Brain microvascular endothelial cell (primary cell): ENCODE data around the gene EOGT.

Experiments
- DNase-seq: peaks from one replicate; pipeline ENCODE4 v3.0.0-alpha.2; 2020
- H3K27ac ChIP-seq: fragments of 250-450 bp; sonication (Bioruptor Pico); 2 replicates; pipeline ENCODE4 v1.5.1; 2020; ENCODE audit warnings: mild to moderate bottlenecking, moderate library complexity
- H3K27me3 ChIP-seq: fragments of 250-450 bp; sonication (Bioruptor Pico); replicated peaks from 2 replicates; pipeline ENCODE4 v1.5.1; 2020; ENCODE audit warnings: mild to moderate bottlenecking
- H3K36me3 ChIP-seq: fragments of 250-450 bp; sonication (Bioruptor Pico); replicated peaks from 2 replicates; pipeline ENCODE4 v1.5.1; 2020; ENCODE audit warnings: mild to moderate bottlenecking
- H3K4me3 ChIP-seq: 2 replicates; pipeline ENCODE4 v1.5.1; 2011; ENCODE audit warnings: low read depth, mild to moderate bottlenecking, control low read depth, low read length, moderate library complexity
- CTCF ChIP-seq: IDR thresholded peaks from 2 replicates; pipeline ENCODE4 v1.5.1; 2011; ENCODE audit warnings: low read depth, mild to moderate bottlenecking, moderate library complexity, low read length, control low read depth, inconsistent platforms; ENCODE audit errors: missing control alignments
- in situ Hi-C: cut with HindIII; loops from 2 replicates; pipeline ENCODE4 v1.10.0; 2017; ENCODE audit warnings: low sequenced_read_pairs, low pct_ligation_motif_present

The EOGT gene

GRCh38 chr3:68973639-68974038, 39.8 kb downstream of the EOGT start:
- no peak for DNase-seq
- Histone ChIP-seq H3K27ac (no peak overlapping the region), H3K4me3 (no peak overlapping the region), H3K36me3 (peaks cover 19% of the 10 kb centered on the region), H3K27me3 (no peaks in the 10 kb centered on the region)
- in situ Hi-C loops: no loop called here
- TF ChIP-seq CTCF: no peak

GRCh38 chr3:68972358-68972979, 41.0 kb downstream of the EOGT start:
- in situ Hi-C loops: no loop called here
- peak; percentile 95 for TF ChIP-seq CTCF
- DNase-seq: peak; percentile 50

GRCh38 chr3:68964694-68965093, 48.8 kb downstream of the EOGT start:
- in situ Hi-C loops: no loop called here

More at GRCh38 chr3:68972358-68972979, 41.0 kb downstream of the EOGT start:
- Histone ChIP-seq H3K36me3 (peaks cover 11% of the 10 kb centered on the region), H3K27me3 (no peaks in the 10 kb centered on the region), H3K27ac (no peak overlapping the region), H3K4me3 (no peak overlapping the region)

GRCh38 chr3:68963891-68964290, 49.6 kb downstream of the EOGT start:
- Histone ChIP-seq H3K27me3 (peaks cover 2% of the 10 kb centered on the region), H3K27ac (no peak overlapping the region), H3K36me3 (no peaks in the 10 kb centered on the region), H3K4me3 (no peak overlapping the region)
- no peak for DNase-seq
- TF ChIP-seq CTCF: no peak
- in situ Hi-C loops: no loop called here

More at GRCh38 chr3:68964694-68965093, 48.8 kb downstream of the EOGT start:
- Histone ChIP-seq H3K27ac (no peak overlapping the region), H3K4me3 (no peak overlapping the region), H3K27me3 (peaks cover 2% of the 10 kb centered on the region), H3K36me3 (no peaks in the 10 kb centered on the region)
- no peak for DNase-seq
- TF ChIP-seq CTCF: no peak

- no peak overlapping the region for H3K27ac ChIP-seq
- H3K27me3 ChIP-seq: peaks cover 2% of the 10 kb centered on the region
- H3K36me3 ChIP-seq: no peaks in the 10 kb centered on the region
- no peak for TF ChIP-seq CTCF
- in situ Hi-C loops: no loop called here
- no peak overlapping the region for H3K4me3 ChIP-seq
- DNase-seq: no peak
These were observed 50.1 kb downstream of the EOGT start for GRCh38 chr3:68963376-68963775.

- DNase-seq: no peak
- Histone ChIP-seq H3K4me3 (no peak overlapping the region), H3K27me3 (peaks cover under 1% of the 10 kb centered on the region), H3K36me3 (no peaks in the 10 kb centered on the region), H3K27ac (no peak overlapping the region)
- TF ChIP-seq CTCF: no peak
- in situ Hi-C loops: no loop called here
These were observed 54.6 kb downstream of the EOGT start for GRCh38 chr3:68958932-68959331.
